Activated CD4-positive, alpha-beta T cell treated with anti-CD3 and anti-CD28 coated beads for 1 hour (primary cell): ENCODE data around the gene PLAGL1.

Experiments
- DNase-seq: peaks from one replicate; pipeline ENCODE4 v3.0.0-alpha.2; 2020

PLAGL1 gene

GRCh38 chr6:143963158-143963919, 44.7 kb downstream of the PLAGL1 start:
- DNase-seq = no peak

- no peak for DNase-seq
Measured at GRCh38 chr6:143961886-143962878, 45.9 kb downstream of the PLAGL1 start.

GRCh38 chr6:143961066-143961465, 47.0 kb downstream of the PLAGL1 start:
- DNase-seq = no peak

- DNase-seq = no peak
Measured at GRCh38 chr6:143959927-143960326, 48.1 kb downstream of the PLAGL1 start.

- no peak for DNase-seq
Measured at GRCh38 chr6:143958839-143959399, 49.1 kb downstream of the PLAGL1 start.

- DNase-seq = no peak
Measured at GRCh38 chr6:143957679-143958274, 50.3 kb downstream of the PLAGL1 start.

GRCh38 chr6:143955971-143956370, 52.1 kb downstream of the PLAGL1 start:
- no peak for DNase-seq

GRCh38 chr6:143953922-143954321, 54.1 kb downstream of the PLAGL1 start:
- DNase-seq = no peak

GRCh38 chr6:143952947-143953701, 54.9 kb downstream of the PLAGL1 start:
- no peak for DNase-seq

- no peak for DNase-seq
Measured at GRCh38 chr6:143952060-143952778, 55.8 kb downstream of the PLAGL1 start.

GRCh38 chr6:143950875-143951274, 57.2 kb downstream of the PLAGL1 start:
- DNase-seq = no peak

GRCh38 chr6:143949962-143950361, 58.1 kb downstream of the PLAGL1 start:
- no peak for DNase-seq

GRCh38 chr6:143949535-143949934, 58.5 kb downstream of the PLAGL1 start:
- DNase-seq = no peak

- no peak for DNase-seq
Measured at GRCh38 chr6:143948208-143948607, 59.9 kb downstream of the PLAGL1 start.

- DNase-seq = peak; percentile 28
Measured at GRCh38 chr6:143941852-143942627, 66.0 kb downstream of the PLAGL1 start.

- DNase-seq = peak; percentile 22
Measured at GRCh38 chr6:143940011-143940597, 68.0 kb downstream of the PLAGL1 start.

GRCh38 chr6:143939364-143939763, 68.7 kb downstream of the PLAGL1 start:
- DNase-seq = no peak

GRCh38 chr6:143937668-143937970, 70.4 kb downstream of the PLAGL1 start:
- no peak for DNase-seq

GRCh38 chr6:143936778-143937667, 71.0 kb downstream of the PLAGL1 start:
- no peak for DNase-seq
